Psoas muscle (tissue), 8 donors: ENCODE results near the gene LILRB3. TPM values are rescaled to one million over a fixed set of nuclear protein-coding genes. Genes with fewer than 3 reads are reported as not detected.
"Not testable (repeated sequence)": the region's sequence is repeated elsewhere in the genome, so short reads cannot be mapped to it uniquely, and the experiment has no call there.

Experiments used
- ATAC-seq, 4 donors: fragments of 200-7000 bp; cut with Tn5 transposase; one replicate each; pipeline ENCODE4 v1.9.1; 2020; ENCODE audit warnings: moderate library complexity in 3 of 4, mild to moderate bottlenecking in 2 of 4
- DNase-seq, 2 donors: peaks; one replicate each; pipeline ENCODE4 v3.0.0-alpha.2; 2020
- H3K27ac ChIP-seq: fragments of 200-600 bp; one replicate; pipeline ENCODE4 v1.8.0; 2022
- H3K27me3 ChIP-seq, 3 donors: fragments of 200-600 bp in 1 of 3; one replicate each; pipeline versions ENCODE4 v1.6.1 to v1.8.0; 2013 to 2022; ENCODE audit warnings: low read length in 2 of 3, mild to moderate bottlenecking in 2 of 3, moderate library complexity in 1 of 3; ENCODE audit not compliant: insufficient read depth in 3 of 3
- H3K36me3 ChIP-seq, 2 donors: fragments of 200-600 bp in 1 of 2; one replicate each; pipeline versions ENCODE4 v1.6.1 to v1.8.0; 2013 to 2022; ENCODE audit warnings: low read depth in 1 of 2, mild to moderate bottlenecking in 1 of 2, moderate library complexity in 1 of 2; ENCODE audit not compliant: insufficient read depth in 1 of 2
- H3K4me1 ChIP-seq: fragments of 200-600 bp; one replicate; pipeline ENCODE4 v1.8.0; 2022
- H3K4me3 ChIP-seq: fragments of 200-600 bp; one replicate; pipeline ENCODE4 v1.8.0; 2022; ENCODE audit warnings: mild to moderate bottlenecking
- H3K9me3 ChIP-seq: fragments of 200-600 bp; one replicate; pipeline ENCODE4 v1.8.0; 2022
- WGBS, 3 donors: extraction: QIAGEN DNeasy Blood & Tissue Kit; methylation state at CpG; one replicate each; pipeline versions ENCODE4 v1.1.6 to v1.1.7; 2013; 5-methylcytosine and 5-hydroxymethylcytosine counted together
- intact Hi-C, 2 donors: fragments of 100-400 bp; cut with DNase I; formaldehyde crosslinking; loops; one replicate each; pipeline versions ENCODE4 v1.11.0 to v1.14.2; 2022
- long read RNA-seq, 2 donors: library from polyadenylated mRNA; unstranded; transcript quantifications; one replicate each; pipeline ENCODE4 v2.0.0, GENCODE V29; 2021
- polyA plus RNA-seq, 3 donors: library from polyadenylated mRNA; stranded (reverse); fragments of 200-250 nt; gene quantifications; one replicate each; pipeline ENCODE4 v1.2.3, GENCODE V29; 2013
- total RNA-seq, 4 donors: library from RNA; stranded (reverse); fragmentation: NEBNext Ultra II Directional in 2 of 4; extraction: Animal tissue kit (Norgen Biotek cat#: 25700) in 2 of 4; gene quantifications; one replicate each; pipeline versions ENCODE4 v1.2.1 to v1.2.4, GENCODE V29; 2021 to 2023
- TF ChIP-seq, protein P1 (sequence below): fragments of 200-600 bp; IDR thresholded peaks from one replicate; pipeline ENCODE4 v1.8.0; 2022; ENCODE audit warnings: antibody characterized with exemption
- donor health status: healthy with polysubstance abuse.
- donor health status: DM: no; HTN: no; CAD: no; lungs with moderate emphysema.
- donor health status: Bipolar disorder and iron deficiency.
- donor health status: healthy.
- donor health status: DM: yes; HTN: yes; CAD: no.
- donor health status: DM: no; HTN: no; CAD: no.
- donor health status: DM: no; HTN: no; CAD: no.
- donor health status: DM: yes; HTN: yes; CAD: no.

The LILRB3 gene
- total RNA-seq (1 to 10 TPM; 1.9 to 3.8 (median 2.3) TPM), polyA plus RNA-seq (1 to 10 TPM in 1 of 3 donors, under 1 TPM in 2; 0.32 to 1.2 (median 0.40) TPM)
- long read RNA-seq, donor 1, partial matches to known transcripts = 0 of 1 reads
- long read RNA-seq, donor 1, other reads (novel, unspliced or antisense) = 1 of 1 reads
- long read RNA-seq, donor 2, partial matches to known transcripts = 0 of 1 reads
- long read RNA-seq, donor 2, other reads (novel, unspliced or antisense) = 1 of 1 reads

DNA sequence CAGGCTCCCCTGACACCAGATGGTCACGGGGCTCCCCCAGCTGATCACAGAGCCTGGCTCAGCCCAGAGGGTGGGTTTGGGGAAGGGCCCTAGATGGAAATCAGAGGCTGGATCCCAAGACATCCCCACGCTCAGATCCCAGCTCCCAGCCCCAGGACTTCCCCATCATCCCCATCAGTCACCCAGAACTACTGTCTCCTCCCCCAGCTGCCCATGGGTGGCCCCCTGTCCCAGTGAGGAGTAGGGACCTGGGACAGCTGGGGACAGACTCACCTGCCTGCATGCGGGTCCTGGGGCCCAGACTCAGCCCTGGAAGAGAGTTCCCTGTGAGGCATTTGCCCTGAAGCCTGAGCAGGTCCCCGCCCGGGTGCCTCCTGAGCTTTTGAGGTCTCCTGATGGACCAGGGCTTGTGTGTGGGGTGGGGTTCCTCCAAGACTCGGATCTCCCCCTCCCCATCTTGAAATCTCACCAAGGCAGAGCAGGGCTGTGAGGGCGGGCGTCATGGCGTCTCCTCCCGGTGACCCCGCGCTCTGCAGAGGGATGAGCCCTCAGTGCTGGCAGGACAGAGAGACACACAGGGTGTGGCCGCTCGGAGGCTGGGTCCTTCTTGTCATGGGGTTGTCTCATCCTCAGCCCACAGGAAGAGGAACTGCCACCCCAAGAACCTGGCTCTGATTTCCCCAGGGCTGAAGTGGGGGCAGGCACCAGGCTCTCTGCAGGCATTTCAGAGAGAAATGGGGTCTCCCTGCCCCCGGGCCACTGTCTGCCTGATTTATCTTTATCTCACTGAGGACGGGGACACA, at the start of gene LILRB3:
Gene LILRB3 (minus strand): TSS at position 534 of the 803 bp plus-strand sequence. CDS start 31 bp downstream, at position 503.
- H3K27ac ChIP-seq, H3K9me3 ChIP-seq, H3K4me1 ChIP-seq, DNase-seq, H3K27me3 ChIP-seq, H3K4me3 ChIP-seq, H3K36me3 ChIP-seq: not testable (repeated sequence)
- peak in 3 of 4 donors; percentile 42 to 55 (median 44) for ATAC-seq
- 51 to 64% (median 58%) methylated on average over 14 to 16 of the region's 16 CpGs for WGBS, 3 donors
- intact Hi-C loops = loop anchor here in 1 of 2 donors (2.0 kb wide), 1 partner anchor 22 kb away; no protein-coding TSS in a partner anchor

DNA sequence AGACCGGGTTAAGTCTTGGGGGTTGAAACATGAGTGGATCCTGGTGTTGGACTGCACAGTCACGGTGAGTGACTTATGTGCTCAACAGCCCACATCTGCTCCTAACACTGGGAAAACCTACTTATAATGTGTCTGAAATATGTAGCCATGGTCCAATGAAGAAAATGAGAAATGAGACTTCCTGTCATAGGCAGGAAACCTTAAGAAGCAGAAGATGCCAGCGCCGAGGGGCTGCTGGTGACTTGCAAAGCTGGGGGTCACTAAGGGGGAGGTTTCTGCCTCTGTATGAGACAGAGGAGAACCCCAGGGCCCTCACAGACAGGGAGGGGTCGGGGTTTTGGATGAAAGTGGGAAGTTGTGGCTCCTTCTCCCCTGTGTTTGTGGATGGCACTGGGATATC, 49.4 kb upstream of the LILRB3 start:
- H3K27me3 ChIP-seq = not testable (repeated sequence)

DNA sequence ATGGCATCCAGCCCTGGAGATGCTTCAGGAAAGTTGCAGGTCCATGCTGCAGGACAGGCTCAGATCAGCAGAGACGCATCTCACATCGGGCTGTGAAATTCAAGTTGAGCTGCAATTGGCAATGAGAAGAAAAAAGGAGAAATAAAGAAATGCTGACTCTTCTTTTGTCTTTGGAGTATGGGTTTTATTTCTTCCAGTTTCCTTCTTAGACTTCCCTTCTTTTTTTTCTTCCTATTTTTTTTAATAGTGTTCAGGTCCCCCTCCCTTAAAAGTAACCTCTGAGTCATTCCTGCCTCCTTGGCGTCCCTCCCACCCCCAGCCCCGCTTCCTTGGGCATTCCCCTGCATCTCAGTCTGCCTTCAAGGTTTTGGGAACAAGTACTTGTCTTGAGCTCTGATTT, 48.8 kb upstream of the LILRB3 start:
- H3K36me3 ChIP-seq, intact Hi-C loops, H3K27me3 ChIP-seq, H3K9me3 ChIP-seq, DNase-seq, ATAC-seq, H3K27ac ChIP-seq, H3K4me3 ChIP-seq, H3K4me1 ChIP-seq: not testable (repeated sequence)
- 57 to 58% (median 57%) methylated on average over 3 to 4 of the region's 4 CpGs for WGBS, 3 donors

More for the DNA sequence above, 49.4 kb upstream of the LILRB3 start:
- H3K36me3 ChIP-seq, H3K27ac ChIP-seq, H3K4me3 ChIP-seq, H3K4me1 ChIP-seq, ATAC-seq, H3K9me3 ChIP-seq, intact Hi-C loops, DNase-seq: not testable (repeated sequence)
- 23 to 34% (median 34%) methylated on average over 5 of the region's 5 CpGs for WGBS, 3 donors

DNA sequence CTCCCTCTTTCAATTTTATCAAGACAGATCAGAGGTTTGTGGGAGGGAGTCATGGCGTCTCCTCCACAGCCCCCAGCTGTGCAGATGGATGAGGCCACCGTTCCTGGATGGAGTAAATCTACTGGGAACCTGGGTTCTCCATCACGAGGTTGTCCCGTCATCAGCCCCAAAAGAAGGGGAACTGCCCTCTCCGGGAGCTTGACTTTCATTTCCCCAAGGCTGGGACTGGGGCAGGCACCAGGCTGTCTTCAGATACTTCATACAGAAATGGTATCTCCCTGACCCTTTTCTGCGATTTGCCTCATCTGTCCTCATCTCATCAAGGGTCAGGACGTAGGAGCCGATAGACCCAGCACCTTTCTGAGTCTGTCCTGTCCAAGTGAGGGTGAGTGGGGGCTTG, 48.3 kb upstream of the LILRB3 start:
- intact Hi-C loops = no loop called here
- Histone ChIP-seq H3K36me3 (no peaks in the 10 kb centered on the region), H3K9me3 (no peaks in the 10 kb centered on the region), H3K27ac (no peak overlapping the region), H3K4me3 (no peak overlapping the region), H3K4me1 (no peaks in the 10 kb centered on the region), H3K27me3 (peaks cover 0 to 3% (median 0%) of the 10 kb centered on the region in 3 donors)
- no peak for DNase-seq
- TF ChIP-seq, protein P1, sequence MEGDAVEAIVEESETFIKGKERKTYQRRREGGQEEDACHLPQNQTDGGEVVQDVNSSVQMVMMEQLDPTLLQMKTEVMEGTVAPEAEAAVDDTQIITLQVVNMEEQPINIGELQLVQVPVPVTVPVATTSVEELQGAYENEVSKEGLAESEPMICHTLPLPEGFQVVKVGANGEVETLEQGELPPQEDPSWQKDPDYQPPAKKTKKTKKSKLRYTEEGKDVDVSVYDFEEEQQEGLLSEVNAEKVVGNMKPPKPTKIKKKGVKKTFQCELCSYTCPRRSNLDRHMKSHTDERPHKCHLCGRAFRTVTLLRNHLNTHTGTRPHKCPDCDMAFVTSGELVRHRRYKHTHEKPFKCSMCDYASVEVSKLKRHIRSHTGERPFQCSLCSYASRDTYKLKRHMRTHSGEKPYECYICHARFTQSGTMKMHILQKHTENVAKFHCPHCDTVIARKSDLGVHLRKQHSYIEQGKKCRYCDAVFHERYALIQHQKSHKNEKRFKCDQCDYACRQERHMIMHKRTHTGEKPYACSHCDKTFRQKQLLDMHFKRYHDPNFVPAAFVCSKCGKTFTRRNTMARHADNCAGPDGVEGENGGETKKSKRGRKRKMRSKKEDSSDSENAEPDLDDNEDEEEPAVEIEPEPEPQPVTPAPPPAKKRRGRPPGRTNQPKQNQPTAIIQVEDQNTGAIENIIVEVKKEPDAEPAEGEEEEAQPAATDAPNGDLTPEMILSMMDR = no peak
- ATAC-seq = no peak
- WGBS, 3 donors = 73 to 80% (median 79%) methylated on average over 8 of the region's 8 CpGs

DNA sequence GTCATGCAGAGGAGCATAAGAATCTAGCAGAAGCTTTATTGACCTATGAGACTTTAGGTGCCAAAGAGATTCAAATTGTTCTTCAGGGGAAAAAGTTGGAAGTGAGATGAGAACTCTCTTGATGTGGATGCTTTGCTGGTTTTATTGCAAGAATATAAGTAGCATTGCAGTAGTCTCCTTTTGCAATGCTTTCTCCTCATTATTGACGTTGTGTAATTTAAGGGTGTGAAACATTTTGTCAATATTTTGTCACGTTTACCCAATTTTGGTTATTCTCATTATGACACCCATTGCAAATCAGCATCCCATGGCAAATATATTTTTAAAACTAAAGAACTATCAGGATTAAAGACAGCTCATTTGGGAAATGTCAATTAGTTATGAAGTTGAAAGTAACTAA, 46.1 kb upstream of the LILRB3 start:
- TF ChIP-seq, protein P1 = no peak
- Histone ChIP-seq H3K4me1 (no peaks in the 10 kb centered on the region), H3K4me3 (no peak overlapping the region), H3K27me3 (peaks cover 0 to 3% (median 0%) of the 10 kb centered on the region in 3 donors), H3K36me3 (no peaks in the 10 kb centered on the region), H3K27ac (no peak overlapping the region), H3K9me3 (no peaks in the 10 kb centered on the region)
- intact Hi-C loops = no loop called here
- WGBS, 3 donors = 47 to 49% (median 48%) methylated on average over 2 of the region's 2 CpGs
- DNase-seq (no peak), ATAC-seq (no peak)

DNA sequence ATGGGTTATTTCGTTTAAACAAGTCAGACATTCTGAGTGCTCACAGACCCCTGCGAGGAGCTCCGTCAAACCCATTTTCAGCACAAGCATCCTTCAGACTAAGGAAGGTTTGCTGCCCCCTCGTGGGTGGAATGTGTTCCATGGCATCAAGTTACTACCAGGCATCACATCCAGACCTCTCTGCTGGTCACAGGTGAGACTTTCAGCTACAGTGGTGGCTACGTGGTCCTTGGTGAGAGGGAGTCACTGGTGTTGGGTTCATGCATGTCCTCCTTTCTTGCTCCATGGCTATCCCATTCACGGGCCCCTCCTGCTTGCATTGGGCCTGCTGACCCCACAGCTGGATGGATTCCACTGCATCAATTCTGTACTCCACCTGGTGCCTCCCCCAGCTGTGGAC, 43.3 kb upstream of the LILRB3 start:
- DNase-seq = peak in 1 of 2 donors; percentile 56
- H3K4me1 ChIP-seq = no peaks in the 10 kb centered on the region
- no peak overlapping the region for H3K4me3 ChIP-seq
- H3K27me3 ChIP-seq = peaks cover 0 to 3% (median 0%) of the 10 kb centered on the region in 3 donors
- H3K36me3 ChIP-seq = no peaks in the 10 kb centered on the region
- TF ChIP-seq, protein P1 = peak; percentile 41
- 2 to 3% (median 3%) methylated on average over 6 of the region's 6 CpGs for WGBS, 3 donors
- no peak for ATAC-seq
- intact Hi-C loops = no loop called here
- H3K9me3 ChIP-seq = no peaks in the 10 kb centered on the region
- H3K27ac ChIP-seq = no peak overlapping the region
